Lower leg skin (tissue), 3 donors: ENCODE results near the gene MPRIP.

ENCODE experiments used
- POLR2A ChIP-seq, 2 donors: fragments of 450-650 bp; IDR thresholded peaks; one replicate each; pipeline ENCODE4 v1.6.1; 2016 to 2017; ENCODE audit warnings: antibody characterized with exemption in 2 of 2, mild to moderate bottlenecking in 1 of 2, moderate library complexity in 1 of 2
- TF ChIP-seq, protein P1 (sequence below), 3 donors: fragments of 450-650 bp; IDR thresholded peaks; one replicate each; pipeline ENCODE4 v1.5.1; 2016; ENCODE audit warnings: antibody characterized with exemption in 3 of 3, mild to moderate bottlenecking in 3 of 3, moderate library complexity in 2 of 3

DNA sequence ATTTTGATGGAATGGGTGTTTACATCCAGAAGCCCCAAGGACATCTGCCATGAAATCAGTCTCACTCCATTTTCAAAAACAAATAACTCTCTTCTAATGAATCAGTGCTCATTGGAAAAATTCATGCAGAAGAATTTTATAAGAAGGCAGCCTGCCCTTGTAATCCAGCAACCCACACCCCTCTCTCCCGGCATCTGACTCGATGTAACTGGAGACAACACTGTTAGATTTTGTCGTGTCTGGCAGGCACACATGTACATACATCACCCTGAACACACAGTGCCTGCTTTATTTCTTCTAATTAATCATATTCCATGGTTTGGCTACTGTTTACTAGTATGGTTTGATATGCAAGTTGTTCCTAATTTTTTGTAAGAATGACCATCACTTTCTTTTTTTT, 175.7 kb downstream of the MPRIP start:
- TF ChIP-seq, protein P1, sequence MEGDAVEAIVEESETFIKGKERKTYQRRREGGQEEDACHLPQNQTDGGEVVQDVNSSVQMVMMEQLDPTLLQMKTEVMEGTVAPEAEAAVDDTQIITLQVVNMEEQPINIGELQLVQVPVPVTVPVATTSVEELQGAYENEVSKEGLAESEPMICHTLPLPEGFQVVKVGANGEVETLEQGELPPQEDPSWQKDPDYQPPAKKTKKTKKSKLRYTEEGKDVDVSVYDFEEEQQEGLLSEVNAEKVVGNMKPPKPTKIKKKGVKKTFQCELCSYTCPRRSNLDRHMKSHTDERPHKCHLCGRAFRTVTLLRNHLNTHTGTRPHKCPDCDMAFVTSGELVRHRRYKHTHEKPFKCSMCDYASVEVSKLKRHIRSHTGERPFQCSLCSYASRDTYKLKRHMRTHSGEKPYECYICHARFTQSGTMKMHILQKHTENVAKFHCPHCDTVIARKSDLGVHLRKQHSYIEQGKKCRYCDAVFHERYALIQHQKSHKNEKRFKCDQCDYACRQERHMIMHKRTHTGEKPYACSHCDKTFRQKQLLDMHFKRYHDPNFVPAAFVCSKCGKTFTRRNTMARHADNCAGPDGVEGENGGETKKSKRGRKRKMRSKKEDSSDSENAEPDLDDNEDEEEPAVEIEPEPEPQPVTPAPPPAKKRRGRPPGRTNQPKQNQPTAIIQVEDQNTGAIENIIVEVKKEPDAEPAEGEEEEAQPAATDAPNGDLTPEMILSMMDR (IDR thresholded peaks at IDR 0.05) = no peak
- TF ChIP-seq POLR2A (IDR thresholded peaks at IDR 0.05) = no peak
